Retina (tissue), 1 donor: ENCODE data around the gene RFPL3.
"Not testable (repeated sequence)": the region's sequence is repeated elsewhere in the genome, so short reads cannot be mapped to it uniquely, and the experiment has no call there.

Experiments used
- DNase-seq: peaks from one replicate; pipeline ENCODE4 v3.0.0-alpha.2; 2016

The RFPL3 gene

DNA sequence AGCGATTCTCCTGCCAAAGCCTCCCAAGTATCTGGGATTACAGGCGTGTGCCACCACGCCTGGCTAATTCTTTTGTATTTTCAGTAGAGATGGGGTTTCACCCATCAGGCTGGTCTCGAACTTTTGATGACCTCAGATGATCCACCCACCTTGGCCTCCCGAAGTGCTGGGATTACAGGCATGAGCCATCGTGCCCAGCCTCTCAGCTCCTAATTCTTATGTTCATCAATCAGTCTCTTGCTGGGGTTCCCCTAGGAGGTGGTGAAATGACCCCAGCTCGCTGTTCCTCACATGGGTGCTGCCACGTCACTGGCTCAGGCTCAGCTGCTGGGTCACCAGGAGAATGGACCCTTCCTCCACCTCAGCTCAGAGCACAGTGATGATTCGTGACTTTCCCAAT is at the start of gene RFPL3:
Gene RFPL3 (plus strand): TSS at position 301 of the 400 bp plus-strand sequence. CDS start 205 bp downstream, outside the sequence.
- not testable (repeated sequence) for DNase-seq

DNA sequence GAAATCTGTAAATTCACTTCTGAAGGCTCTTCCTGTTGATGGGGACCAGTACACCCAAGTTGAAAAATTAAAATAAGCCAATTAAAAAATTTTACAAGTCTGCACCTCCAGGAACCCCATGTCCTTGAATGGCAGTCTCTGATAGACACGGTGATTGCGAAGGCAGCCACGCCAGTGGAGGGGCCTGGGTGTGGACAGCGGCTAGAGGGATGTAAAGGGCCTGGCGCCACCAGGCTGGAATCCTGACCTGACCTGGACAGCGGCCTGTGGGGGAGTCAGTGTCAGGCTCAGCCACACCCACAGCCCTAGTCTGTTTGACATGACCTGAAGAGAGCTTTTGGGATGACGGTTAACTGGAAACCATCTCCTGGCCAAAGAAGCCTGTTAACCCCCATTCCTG is 49.5 kb upstream of the RFPL3 start:
- DNase-seq = no peak

DNA sequence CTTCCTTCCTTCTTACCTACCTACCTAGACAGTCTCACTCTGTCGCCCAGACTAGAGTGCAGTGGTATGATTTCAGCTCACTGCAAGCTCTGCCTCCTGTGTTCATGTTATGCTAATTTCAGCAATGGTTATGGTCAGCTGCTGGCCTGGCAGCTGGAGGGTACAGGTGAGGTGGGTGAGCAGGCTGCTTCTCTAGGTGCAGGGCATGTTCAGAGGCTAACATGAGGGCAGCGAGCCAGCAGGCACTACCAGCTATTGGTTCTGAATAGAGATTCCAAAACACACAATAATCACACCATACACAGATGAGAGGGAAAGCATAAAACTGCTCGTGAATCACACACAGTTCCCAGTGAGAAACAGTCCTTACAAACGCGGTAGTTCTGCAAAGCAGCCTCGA is 48.7 kb upstream of the RFPL3 start:
- DNase-seq = no peak

DNA sequence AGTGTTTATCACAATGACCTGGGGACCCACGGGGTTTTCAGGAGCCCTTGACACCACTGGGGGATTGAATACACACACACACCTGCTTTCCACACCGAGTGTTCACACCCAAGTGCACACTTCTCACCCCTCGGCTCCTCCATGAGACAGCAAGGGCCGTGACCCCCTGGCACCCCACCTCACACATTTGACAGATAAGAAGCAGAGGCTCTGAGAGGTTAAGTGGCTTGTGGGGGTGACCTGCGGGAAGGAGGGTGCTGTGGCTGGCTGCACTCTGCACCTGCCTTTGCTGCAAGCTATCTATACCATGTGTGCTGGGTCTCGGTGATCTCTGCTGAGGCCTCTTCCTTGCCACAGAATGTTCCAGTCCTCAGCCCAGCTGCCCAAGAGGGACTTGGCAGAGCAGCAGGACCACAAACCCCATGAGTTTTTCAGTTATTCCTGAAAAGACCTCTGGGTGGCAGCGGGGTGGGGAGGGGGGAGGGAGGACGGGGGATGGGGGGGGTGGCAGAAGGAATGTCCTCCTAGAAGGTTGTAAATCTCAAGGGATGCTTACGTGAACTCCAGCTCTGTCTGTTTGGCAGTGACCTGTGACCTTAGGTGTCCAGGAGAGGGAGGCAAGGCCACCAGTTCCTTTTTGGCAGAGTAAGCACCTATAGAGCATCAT is 47.9 kb upstream of the RFPL3 start:
- DNase-seq = no peak

DNA sequence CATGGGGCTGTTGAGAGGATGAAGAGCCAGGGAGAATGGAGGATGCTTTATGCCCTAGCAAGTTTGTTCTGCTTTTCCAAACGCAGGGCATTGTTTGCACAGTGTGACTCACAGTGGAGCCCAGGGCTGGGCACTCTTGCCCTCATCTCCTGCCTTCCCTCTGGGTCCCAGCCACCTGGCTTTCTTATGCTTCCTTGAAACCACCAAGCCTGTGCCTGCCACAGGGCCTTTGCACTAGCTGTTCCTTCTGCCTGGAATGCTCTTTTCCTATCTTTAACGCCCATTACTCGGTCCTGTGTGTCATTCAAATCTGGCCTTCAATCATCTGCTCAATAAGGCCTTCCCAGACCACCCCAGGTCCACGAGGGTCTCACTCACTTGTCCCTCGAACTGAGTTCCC is 46.9 kb upstream of the RFPL3 start:
- no peak for DNase-seq

DNA sequence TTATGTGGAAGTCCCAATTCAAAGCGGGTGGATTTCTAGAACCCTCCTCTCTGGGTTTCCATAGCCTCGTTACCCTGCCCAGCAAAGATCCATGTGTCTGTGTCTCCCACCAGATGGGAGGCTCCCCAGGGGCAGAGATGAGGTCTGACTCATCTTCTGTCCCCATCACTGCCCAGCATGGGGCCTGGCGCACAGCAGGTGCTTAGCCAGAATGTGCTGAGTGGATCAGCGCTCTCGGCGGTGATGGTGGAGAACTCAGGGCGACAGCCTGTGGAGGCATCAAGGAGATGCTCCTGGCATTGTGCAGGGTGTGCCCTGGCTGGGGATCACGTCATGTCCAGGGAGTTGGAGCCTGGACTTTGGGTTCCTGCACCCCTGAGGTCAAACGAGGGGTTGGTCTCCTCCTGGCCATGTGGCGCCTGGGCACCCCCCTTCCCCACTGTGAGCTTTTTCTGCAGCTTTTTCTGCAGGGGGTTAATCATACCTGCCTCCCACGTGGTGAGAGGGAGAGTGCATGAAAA is 46.1 kb upstream of the RFPL3 start:
- no peak for DNase-seq

DNA sequence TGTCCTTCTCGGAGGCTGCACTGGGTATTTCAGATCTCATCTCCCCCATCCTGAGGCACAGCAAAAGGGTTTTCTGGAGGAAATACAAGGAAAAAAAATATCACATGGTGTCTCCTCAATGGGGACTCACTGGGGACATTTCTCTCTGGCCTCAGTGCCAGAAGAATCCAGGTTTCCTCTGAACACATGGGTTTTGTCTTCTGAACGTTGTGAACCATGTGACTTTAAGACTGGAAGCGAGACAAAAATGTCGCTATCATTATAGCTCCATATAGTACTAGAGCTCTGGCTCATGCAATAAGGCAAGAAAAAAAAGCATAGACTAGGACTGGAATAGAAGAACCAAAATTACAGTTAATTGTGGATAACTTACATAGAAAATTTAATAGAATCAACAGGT is 44.9 kb upstream of the RFPL3 start:
- DNase-seq = no peak

DNA sequence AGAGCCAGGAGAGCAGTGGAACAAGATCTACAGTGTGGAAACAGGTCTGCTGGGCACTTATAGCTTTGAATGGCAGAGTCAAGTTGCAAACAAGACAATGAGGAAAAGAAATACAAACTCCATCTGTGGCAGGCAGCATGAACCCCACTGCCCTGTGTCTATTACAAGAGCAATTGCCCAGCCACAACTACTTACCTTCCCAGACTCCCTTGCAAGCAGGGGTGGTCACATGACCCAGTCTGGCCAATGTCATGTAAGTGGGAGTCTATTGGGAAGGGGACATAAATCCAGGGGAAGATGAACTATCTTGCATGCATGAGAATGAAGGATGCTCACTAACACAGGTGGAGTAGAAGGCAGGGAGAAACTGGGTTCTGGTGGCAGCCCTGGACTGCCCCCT is 44.1 kb upstream of the RFPL3 start:
- no peak for DNase-seq

DNA sequence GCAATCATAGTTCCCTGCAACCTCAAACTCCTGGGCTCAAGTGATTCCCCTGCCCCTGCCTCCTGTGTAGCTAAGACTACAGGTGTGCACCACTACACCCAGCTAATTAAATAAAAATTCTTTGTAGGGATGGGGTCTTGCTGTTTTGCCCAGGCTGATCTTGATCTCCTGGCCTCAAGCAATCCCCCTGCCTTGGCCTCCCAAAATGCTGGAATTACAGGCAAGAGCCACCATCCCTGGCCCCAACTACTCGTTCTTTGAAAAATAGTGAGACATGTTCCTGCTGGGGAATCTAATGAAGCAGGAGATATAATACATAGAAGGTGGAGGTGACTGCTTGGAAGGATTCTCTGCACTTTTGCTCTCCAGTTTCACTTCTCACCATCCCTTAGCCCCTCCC is 40.1 kb upstream of the RFPL3 start:
- no peak for DNase-seq

DNA sequence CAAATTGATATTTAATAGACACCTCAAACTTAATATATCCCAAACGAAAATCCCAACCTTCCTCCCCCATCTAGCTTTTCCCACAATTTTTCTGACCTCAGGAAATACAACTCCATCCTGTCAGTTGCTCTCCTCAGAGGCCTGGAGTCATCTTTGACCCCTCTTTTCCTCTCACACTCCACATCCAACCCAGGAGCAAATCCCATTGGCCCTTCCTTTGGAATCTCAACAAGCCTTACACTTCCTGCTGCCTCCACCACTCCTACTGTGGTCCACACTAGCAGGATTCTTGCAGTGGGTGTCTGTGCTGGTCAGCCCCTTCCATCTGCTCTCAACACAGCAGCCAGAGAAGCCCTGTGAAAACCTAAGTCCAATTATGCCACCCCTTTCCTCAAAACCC is 39.3 kb upstream of the RFPL3 start:
- DNase-seq = no peak

DNA sequence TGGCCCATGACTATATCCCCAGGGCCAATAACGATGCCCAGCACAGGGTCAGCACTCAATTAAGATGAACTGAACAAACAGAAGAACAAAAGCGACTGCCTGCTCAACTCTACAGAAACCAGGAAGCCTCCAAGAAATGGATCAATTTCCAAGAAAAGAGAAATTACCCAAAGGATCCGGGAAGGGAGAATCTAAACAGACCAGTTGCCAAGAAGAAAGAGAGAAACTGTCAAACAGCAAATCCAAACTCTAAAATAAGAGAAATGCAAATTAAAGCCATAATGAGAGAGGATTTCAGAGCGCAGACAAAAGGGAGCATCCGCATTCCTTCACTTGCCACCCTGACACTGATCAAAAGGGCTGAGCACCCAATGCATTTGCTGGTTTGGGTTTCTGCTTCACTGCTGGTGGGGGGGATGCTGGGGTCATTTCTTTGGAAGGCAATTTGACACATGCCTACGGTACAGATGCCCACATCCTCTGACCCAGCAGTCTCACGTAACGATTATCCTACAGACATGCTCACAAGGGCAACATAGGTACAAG is 37.7 kb upstream of the RFPL3 start:
- DNase-seq = no peak

DNA sequence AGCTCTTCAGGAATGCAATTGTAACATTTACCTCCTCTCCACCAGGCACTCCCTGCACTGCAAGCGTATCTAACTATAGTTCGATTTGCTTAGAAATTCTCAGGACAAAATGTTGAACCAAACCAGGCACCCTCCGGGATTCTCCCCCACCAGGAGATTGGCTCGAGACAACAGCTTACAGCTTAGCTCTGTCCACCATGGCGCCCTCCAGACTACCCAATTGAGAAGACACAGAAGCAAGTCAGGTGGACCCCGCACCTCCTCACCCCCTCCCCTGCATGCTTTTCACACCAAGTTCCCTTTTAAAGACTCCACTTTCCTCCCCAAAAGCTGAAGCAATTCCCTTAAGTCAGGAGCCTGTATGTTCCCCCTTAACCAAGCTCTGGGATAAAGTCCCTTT is 34.7 kb upstream of the RFPL3 start:
- DNase-seq = no peak

DNA sequence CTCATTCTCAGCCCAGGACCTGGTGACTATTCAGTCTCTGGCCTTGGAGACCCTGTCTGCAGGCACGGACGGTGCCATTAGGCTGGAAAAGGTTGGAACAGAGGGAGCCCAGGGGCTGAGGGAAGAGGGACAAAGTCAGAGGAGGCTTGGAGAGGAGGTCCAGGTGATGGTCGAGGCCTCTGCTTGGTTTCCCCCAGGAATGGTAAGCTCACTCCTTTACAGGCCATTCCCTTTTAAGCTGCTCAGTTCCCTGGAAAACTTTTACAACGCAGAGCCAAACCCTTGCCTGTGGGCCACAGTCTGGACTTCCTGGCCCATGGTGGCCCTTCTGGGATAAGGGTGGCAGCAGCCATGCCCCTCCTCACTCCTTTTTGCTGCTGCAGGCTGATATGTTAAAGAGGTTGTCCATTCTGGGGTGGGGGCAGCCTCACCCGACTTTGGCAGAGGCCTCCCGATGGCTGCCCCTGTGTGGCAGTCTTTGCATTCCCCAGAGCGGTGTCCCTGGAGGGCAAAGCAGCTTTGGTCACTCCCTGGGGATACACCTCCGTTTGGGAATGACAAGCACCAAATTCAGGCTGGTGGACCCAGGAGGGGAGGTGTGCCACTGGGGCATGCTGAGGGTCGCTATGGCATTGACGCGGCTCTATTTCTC is 34.0 kb upstream of the RFPL3 start:
- DNase-seq = no peak

DNA sequence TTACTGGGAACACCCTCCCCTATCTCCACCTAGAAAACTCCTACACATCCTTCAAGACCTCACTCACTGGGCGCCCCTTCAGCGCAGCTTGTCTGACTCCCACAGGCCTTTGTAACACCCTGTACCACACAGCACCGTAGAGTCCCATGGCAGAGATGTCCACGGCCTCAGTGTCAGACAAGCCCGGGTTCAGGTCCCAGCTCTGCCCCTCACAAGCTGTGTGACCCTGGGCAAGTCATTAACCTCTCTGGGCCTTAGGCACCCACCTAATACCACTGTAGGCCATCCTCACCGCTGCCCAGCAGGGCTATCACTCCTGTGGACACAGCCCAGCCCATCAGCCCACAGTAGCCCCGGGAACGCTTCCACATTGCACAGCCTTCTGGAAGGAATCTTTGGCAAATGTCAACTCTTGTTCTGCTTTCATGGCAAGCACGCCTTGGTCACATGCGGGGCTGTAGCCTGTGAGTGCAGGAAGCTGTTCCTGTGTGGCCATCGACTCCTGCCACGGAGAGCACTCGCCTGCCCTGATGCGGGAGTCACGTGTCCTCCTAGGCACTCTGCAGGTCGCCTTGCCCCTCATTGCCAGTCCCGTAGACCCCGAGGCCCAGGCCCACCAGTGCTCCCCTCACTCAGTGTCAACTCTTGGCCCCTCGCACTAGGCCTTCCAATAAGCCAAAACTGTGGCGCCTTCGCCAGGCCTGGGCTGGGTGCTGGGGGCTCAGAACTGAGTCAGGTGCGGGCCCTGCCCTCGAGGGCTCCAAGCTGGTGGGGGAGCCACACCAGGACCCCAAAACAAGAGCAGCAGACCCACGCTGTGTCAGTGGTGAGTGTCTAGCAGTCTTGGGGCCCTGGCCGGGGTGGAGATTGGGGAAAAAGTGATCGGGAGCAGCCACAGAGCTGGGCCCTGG is 32.9 kb upstream of the RFPL3 start:
- no peak for DNase-seq

DNA sequence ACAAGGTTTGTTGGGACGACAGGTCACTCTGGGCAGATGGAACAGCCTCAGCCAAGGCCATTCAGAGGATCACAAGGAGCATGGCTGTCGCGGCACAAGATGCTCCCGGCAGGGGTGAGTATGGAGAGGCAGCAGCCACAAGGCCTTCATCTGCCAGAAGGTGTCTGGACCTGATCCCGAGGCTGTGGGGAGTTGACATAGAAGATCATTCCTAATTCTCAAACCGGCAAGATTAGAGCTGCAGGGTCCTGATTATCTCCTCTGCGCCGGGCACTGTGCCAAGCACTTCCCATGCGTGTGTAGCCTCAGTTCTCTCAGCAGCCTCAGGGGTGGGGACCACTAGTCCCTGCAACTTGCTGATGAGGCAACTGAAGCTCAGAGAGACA is 32.3 kb upstream of the RFPL3 start:
- DNase-seq = no peak

DNA sequence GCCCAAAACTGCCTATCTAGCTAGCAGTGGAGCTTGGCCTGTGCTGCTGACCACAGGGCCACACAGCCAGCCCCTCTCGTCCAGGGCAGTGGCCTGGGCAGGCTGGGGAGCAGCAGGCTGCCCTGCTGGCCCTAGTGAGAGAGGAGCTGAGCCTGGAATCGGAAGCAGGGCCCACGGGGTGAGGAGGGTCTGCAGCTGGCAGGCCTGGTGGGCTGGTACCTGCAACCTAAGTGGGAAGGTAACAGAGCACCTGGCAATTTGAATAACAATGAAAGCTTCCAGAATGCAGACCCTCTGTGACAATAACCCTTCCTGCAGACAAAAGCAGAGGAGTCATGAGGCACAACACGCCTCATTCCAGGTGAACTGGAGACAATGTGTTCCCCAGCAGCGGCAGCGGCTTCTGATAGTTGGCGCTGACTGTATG is 31.8 kb upstream of the RFPL3 start:
- DNase-seq = no peak

DNA sequence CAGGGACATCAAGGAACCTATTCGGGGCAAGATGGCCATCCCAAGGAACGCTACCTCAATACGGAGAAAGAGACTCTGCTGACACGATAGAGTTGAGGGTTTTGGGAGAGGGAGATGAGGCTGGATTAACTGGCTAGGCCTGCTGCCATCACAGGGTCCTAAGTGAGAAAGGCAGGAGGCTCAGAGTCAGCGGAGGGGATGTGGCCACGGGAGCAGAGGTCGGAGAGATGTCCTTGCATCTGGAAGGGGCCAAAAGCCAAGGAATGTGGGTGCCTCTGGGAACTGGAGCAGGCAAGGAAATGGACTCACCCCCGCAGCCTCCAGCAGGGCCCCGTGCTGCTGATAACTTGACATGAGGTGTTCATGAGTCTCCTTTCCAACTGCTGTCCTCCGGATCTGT is 31.0 kb upstream of the RFPL3 start:
- no peak for DNase-seq

DNA sequence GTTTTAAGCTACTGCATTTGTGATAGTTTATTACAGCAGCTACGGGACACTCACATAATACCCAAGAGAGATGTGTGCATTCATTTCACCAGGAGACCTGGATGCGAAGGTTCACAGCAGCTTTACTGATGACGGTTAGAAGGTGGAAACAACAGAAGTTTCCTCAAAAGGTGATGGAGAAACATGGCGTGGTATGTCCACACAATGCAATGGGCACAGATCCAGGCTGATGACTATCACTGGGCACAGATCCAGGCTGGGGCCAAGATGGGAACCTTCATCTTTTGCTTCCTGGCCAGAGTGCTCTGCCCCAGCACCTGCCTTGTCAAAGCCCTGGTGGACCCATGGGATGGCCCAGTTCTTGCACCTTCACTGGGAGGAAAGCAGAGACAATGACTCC is 30.6 kb upstream of the RFPL3 start:
- no peak for DNase-seq

DNA sequence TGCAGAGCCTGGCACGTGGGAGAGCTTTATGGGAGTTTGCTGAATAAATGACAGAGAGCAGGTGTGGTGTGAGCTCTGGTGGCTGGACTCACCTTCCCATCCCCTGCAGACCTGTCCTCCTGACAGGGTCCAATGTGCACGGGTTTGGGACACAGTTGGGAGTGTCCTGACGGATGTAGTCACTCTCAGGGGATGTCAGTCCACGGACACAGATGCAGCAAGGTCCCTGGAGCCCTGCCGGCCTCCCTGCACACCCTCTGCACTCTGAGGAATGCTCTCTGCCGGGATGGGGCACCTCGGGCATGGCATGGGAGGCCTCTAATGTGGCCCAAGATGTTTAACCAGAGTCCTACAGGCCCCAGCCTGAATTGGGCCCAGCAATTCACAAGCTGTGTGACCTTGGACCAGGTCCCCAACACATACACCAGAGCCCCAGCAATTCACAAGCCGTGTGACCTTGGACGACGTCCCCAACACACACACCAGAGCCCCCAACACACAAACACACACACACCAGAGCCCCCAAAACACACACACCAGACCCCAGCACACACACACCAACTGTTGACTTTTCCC is 30.0 kb upstream of the RFPL3 start:
- DNase-seq = no peak

DNA sequence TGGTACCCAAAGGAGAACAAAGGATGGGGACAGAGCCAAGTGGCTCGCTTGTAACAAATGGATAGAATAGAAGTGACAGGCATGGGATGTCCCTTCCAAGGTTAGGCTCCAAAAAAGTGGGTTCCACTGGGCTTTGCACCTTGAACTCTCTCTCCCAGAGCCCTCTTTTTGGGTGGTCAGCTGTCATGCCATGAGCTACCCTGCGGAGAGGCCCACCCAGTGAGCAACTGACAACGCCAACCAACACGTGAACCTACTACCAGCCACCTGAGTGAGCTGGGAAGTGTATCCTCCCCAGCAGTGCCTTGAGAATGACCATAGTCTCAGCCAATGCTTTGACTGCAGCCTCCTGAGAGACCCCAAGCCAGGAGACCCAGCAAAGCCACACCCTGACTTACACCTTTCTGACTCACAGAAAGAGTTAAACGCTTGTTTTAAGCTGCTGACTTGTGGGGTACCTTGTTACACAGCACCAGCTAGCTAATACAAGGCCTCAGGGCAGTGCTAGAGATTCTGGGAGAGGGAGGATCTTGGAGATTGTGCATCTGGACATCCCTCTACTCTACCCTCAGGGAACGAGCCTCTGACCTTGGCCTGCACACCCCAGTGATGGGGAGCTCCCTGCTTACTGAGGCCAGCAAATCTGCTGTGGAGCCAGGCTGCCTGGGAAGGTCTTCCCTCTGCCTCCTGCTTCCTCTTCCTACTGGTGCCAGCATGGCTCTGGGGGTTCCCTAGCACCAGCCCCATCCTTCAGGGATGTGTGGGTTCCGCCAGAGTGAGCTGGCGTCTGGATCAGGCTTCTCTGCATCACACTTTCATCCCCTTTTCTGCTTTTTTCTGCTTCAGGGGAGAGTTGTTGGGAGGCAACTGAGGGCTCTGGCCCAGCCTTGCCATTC is 29.1 kb upstream of the RFPL3 start:
- DNase-seq = no peak

DNA sequence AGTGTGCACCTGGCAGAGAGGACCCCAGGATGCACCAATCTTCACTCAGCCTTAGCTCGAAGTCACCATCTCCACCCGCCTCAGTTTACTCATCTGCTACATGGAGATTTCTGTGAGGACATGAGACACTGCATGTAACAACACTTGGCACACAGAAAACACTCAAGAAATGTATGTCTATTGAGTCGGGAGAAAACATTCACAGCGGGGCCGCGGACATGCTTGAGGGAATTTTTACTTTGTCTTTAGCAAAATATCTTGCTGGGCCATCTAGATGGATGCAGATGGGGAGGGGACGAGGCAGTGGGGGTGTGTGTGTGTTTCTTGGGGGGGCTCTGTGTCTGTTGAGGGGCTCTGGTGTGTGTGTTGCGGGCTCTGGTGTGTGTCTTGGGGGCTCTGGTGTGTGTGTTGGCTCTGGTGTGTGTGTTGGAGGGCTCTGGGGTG is 28.4 kb upstream of the RFPL3 start:
- no peak for DNase-seq
